Stimulated activated naive CD8-positive, alpha-beta T cell treated with anti-CD3 and anti-CD28 coated beads, Interleukin-15, Interleukin-2, amounts not matched to agents 100 U/mL and 50 U/mL, for 24 hours (primary cell): Measurements from ENCODE around the gene ABCB8.

Experiments
- ATAC-seq: fragments of 150-1000 bp; cut with Tn5 transposase; one replicate; pipeline ENCODE4 v1.10.0; 2021
- DNase-seq: peaks from one replicate; pipeline ENCODE4 v3.0.0; 2021

The ABCB8 gene

GRCh38 chr7:151074817-151075661, 46.8 kb downstream of the ABCB8 start:
- ATAC-seq (no peak), DNase-seq (no peak)

GRCh38 chr7:151075662-151075971, 47.4 kb downstream of the ABCB8 start:
- DNase-seq (no peak), ATAC-seq (no peak)

GRCh38 chr7:151075978-151076426, 47.8 kb downstream of the ABCB8 start:
- no peak for ATAC-seq

GRCh38 chr7:151076863-151077704, 48.8 kb downstream of the ABCB8 start:
- DNase-seq = no peak

More at GRCh38 chr7:151075978-151076426, 47.8 kb downstream of the ABCB8 start:
- DNase-seq = no peak

GRCh38 chr7:151077705-151078232, 49.5 kb downstream of the ABCB8 start:
- no peak for ATAC-seq

More at GRCh38 chr7:151076863-151077704, 48.8 kb downstream of the ABCB8 start:
- no peak for ATAC-seq

GRCh38 chr7:151078233-151079040, 50.2 kb downstream of the ABCB8 start:
- ATAC-seq (no peak), DNase-seq (no peak)

More at GRCh38 chr7:151077705-151078232, 49.5 kb downstream of the ABCB8 start:
- no peak for DNase-seq

- DNase-seq = no peak
- no peak for ATAC-seq
Measured at GRCh38 chr7:151079199-151079910, 51.1 kb downstream of the ABCB8 start.

- ATAC-seq (peak; percentile 1), DNase-seq (no peak)
Measured at GRCh38 chr7:151080067-151080521, 51.8 kb downstream of the ABCB8 start.

GRCh38 chr7:151080522-151081169, 52.4 kb downstream of the ABCB8 start, which contains the start of gene FASTK:
Gene FASTK, minus strand, starts transcription at chr7:151080809. Its CDS starts 43 bp downstream, at chr7:151080766.
- ATAC-seq (peak; percentile 88), DNase-seq (peak; percentile 89)

- DNase-seq (no peak), ATAC-seq (no peak)
Measured at GRCh38 chr7:151081170-151082101, 53.2 kb downstream of the ABCB8 start.

GRCh38 chr7:151082141-151083070, 54.2 kb downstream of the ABCB8 start:
- DNase-seq (no peak), ATAC-seq (no peak)

GRCh38 chr7:151083071-151083823, 55.0 kb downstream of the ABCB8 start, which contains the start of gene TMUB1:
Gene TMUB1, minus strand, starts transcription at chr7:151083493. Its CDS starts 930 bp downstream, at chr7:151082563.
- peak; percentile 89 for DNase-seq

GRCh38 chr7:151083824-151084160, 55.5 kb downstream of the ABCB8 start:
- ATAC-seq = no peak

More at GRCh38 chr7:151083071-151083823, 55.0 kb downstream of the ABCB8 start, which contains the start of gene TMUB1:
- ATAC-seq = peak; percentile 60

GRCh38 chr7:151085329-151085690, 57.1 kb downstream of the ABCB8 start:
- no peak for ATAC-seq

More at GRCh38 chr7:151083824-151084160, 55.5 kb downstream of the ABCB8 start:
- DNase-seq = no peak

GRCh38 chr7:151085691-151086620, 57.7 kb downstream of the ABCB8 start, which contains the start of gene AGAP3:
Gene AGAP3, plus strand, starts transcription at chr7:151086475. Its CDS starts 267 bp downstream, at chr7:151086742.
- ATAC-seq = no peak
- peak; percentile 65 for DNase-seq

More at GRCh38 chr7:151085329-151085690, 57.1 kb downstream of the ABCB8 start:
- no peak for DNase-seq

GRCh38 chr7:151086802-151087244, 58.6 kb downstream of the ABCB8 start:
- ATAC-seq (no peak), DNase-seq (peak; percentile 50)
